ENCODE measurements around the gene RAB11B. TPM values are rescaled to one million over a fixed set of nuclear protein-coding genes. Genes with fewer than 3 reads are reported as not detected.

RAB11B gene
- total and polyA plus RNA-seq, 2 of the 13 experiments (the other 11 are each of a cell fraction or from before 2014, with no cell fraction given), result 6.0 to 28.4 TPM

- peak; percentile 20; the same call in 1 of the 2 replicates for TF ChIP-seq ZBTB40 (IDR thresholded peaks at IDR 0.05)
- no peak for TF ChIP-seq ZBTB40 (CRISPR knock-in tag; IDR thresholded peaks at IDR 0.05)
- 0 out of 2 replicates have a peak, but pooled peaks have one; percentile 10 for TF ChIP-seq ZBED4 (CRISPR knock-in tag; IDR thresholded peaks at IDR 0.05; ENCODE audit: borderline replicate concordance)
- peak; percentile 69; the same call in 1 of the 2 replicates for TF ChIP-seq JUN (CRISPR knock-in tag; IDR thresholded peaks at IDR 0.05)
- TF ChIP-seq ZNF607 (CRISPR knock-in tag; IDR thresholded peaks at IDR 0.05; ENCODE audit: borderline replicate concordance), result 0 out of 2 replicates have a peak, but pooled peaks have one; percentile 78
- TF ChIP-seq ARID4A (CRISPR knock-in tag; IDR thresholded peaks at IDR 0.05; ENCODE audit: borderline replicate concordance), result peak; percentile 41; the same call in 1 of the 2 replicates
- TF ChIP-seq KLF15 (CRISPR knock-in tag; IDR thresholded peaks at IDR 0.05; ENCODE audit: borderline replicate concordance), result peak; percentile 27; the same call in 1 of the 2 replicates
- TF ChIP-seq ZNF441 (CRISPR knock-in tag; IDR thresholded peaks at IDR 0.05; ENCODE audit: borderline replicate concordance), result peak; percentile 59; the same call in 1 of the 2 replicates
- TF ChIP-seq ZNF101 (CRISPR knock-in tag; IDR thresholded peaks at IDR 0.05; ENCODE audit: borderline replicate concordance, low read depth), result no peak
- TF ChIP-seq SIN3A (IDR thresholded peaks at IDR 0.05; ENCODE audit: borderline replicate concordance, low read depth, low read length), result no peak
Observed at GRCh38 chr19:8389891-8390616, at the start of gene RAB11B (continued).
